ENCODE measurements around the gene ZBTB20. TPM values are rescaled to one million over a fixed set of nuclear protein-coding genes. Genes with fewer than 3 reads are reported as not detected.

ZBTB20 gene
- total RNA-seq, 1 experiment from 2014 or later = 6.0 TPM

- DNase-seq (ENCODE audit: low read depth) = no peak
Measured at GRCh38 chr3:114939920-114940319, 207.2 kb downstream of the ZBTB20 start.

GRCh38 chr3:114933407-114933806 is 213.7 kb downstream of the ZBTB20 start:
- DNase-seq (ENCODE audit: low read depth) = no peak

- no peak for DNase-seq (ENCODE audit: low read depth)
Measured at GRCh38 chr3:114929971-114930732, 216.9 kb downstream of the ZBTB20 start.

GRCh38 chr3:114928989-114929640 is 218.0 kb downstream of the ZBTB20 start:
- DNase-seq (ENCODE audit: low read depth) = peak; percentile 57

GRCh38 chr3:114904633-114905032 is 242.5 kb downstream of the ZBTB20 start:
- no peak for DNase-seq (ENCODE audit: low read depth)

GRCh38 chr3:114903213-114903612 is 243.9 kb downstream of the ZBTB20 start:
- DNase-seq (ENCODE audit: low read depth) = no peak

- DNase-seq (ENCODE audit: low read depth) = no peak
Measured at GRCh38 chr3:114902691-114903101, 244.4 kb downstream of the ZBTB20 start.

GRCh38 chr3:114900908-114901307 is 246.2 kb downstream of the ZBTB20 start:
- no peak for DNase-seq (ENCODE audit: low read depth)

- DNase-seq (ENCODE audit: low read depth) = no peak
Measured at GRCh38 chr3:114899186-114899931, 247.7 kb downstream of the ZBTB20 start.

- no peak for DNase-seq (ENCODE audit: low read depth)
Measured at GRCh38 chr3:114896978-114897377, 250.1 kb downstream of the ZBTB20 start.

- no peak for DNase-seq (ENCODE audit: low read depth)
Measured at GRCh38 chr3:114893361-114893760, 253.7 kb downstream of the ZBTB20 start.

- no peak for DNase-seq (ENCODE audit: low read depth)
Measured at GRCh38 chr3:114892880-114893279, 254.2 kb downstream of the ZBTB20 start.

GRCh38 chr3:114892131-114892879 is 254.8 kb downstream of the ZBTB20 start:
- DNase-seq (ENCODE audit: low read depth) = no peak

- DNase-seq (ENCODE audit: low read depth) = no peak
Measured at GRCh38 chr3:114887806-114888205, 259.3 kb downstream of the ZBTB20 start.

- DNase-seq (ENCODE audit: low read depth) = no peak
Measured at GRCh38 chr3:114886905-114887304, 260.2 kb downstream of the ZBTB20 start.

GRCh38 chr3:114884213-114884923 is 262.7 kb downstream of the ZBTB20 start:
- DNase-seq (ENCODE audit: low read depth) = no peak

- DNase-seq (ENCODE audit: low read depth) = peak; percentile 32
Measured at GRCh38 chr3:114880078-114880477, 267.0 kb downstream of the ZBTB20 start.

- peak; percentile 93 for DNase-seq (ENCODE audit: low read depth)
Measured at GRCh38 chr3:114879059-114880031, 267.7 kb downstream of the ZBTB20 start.

- DNase-seq (ENCODE audit: low read depth) = peak; percentile 92
Measured at GRCh38 chr3:114878114-114878839, 268.8 kb downstream of the ZBTB20 start.
